Right ventricle myocardium inferior (tissue), 1 donor: ENCODE results near the gene CLCA4. TPM values are rescaled to one million over a fixed set of nuclear protein-coding genes. Genes with fewer than 3 reads are reported as not detected.

Experiments used
- ATAC-seq: fragments of 200-7000 bp; cut with Tn5 transposase; one replicate; pipeline ENCODE4 v1.9.1; 2020; ENCODE audit warnings: mild to moderate bottlenecking, moderate library complexity
- DNase-seq: peaks from one replicate; pipeline ENCODE4 v3.0.0; 2021; ENCODE audit errors: missing footprints
- intact Hi-C: fragments of 100-400 bp; cut with DNase I; formaldehyde crosslinking; loops from one replicate; pipeline ENCODE4 v1.11.0; 2022
- total RNA-seq: library from RNA; stranded (reverse); fragmentation: NEBNext Ultra II Directional; extraction: Animal tissue kit (Norgen Biotek cat#: 25700); gene quantifications from one replicate; pipeline ENCODE4 v1.2.1, GENCODE V29; 2021
- donor health status: DM: no; HTN: yes; CAD: no; lungs with severe emphysema.

The CLCA4 gene
- total RNA-seq, 1 donor from 2014 or later, result not detected

- DNase-seq, result no peak
- intact Hi-C loops, result no loop called here
Observed at GRCh38 chr1:86520789-86521521, 25.9 kb upstream of the CLCA4 start.

GRCh38 chr1:86521522-86521891, 25.4 kb upstream of the CLCA4 start:
- ATAC-seq, result no peak
- intact Hi-C loops, result no loop called here
- no peak for DNase-seq

More at GRCh38 chr1:86520789-86521521, 25.9 kb upstream of the CLCA4 start:
- no peak for ATAC-seq

GRCh38 chr1:86522240-86522639, 24.6 kb upstream of the CLCA4 start:
- intact Hi-C loops, result no loop called here

GRCh38 chr1:86523670-86524354, 23.1 kb upstream of the CLCA4 start:
- DNase-seq, result no peak
- ATAC-seq, result no peak
- intact Hi-C loops, result no loop called here

More at GRCh38 chr1:86522240-86522639, 24.6 kb upstream of the CLCA4 start:
- DNase-seq, result no peak
- ATAC-seq, result no peak

GRCh38 chr1:86527306-86527705, 19.6 kb upstream of the CLCA4 start:
- intact Hi-C loops, result no loop called here
- no peak for DNase-seq
- ATAC-seq, result no peak

- no peak for DNase-seq
- intact Hi-C loops, result no loop called here
- no peak for ATAC-seq
Observed at GRCh38 chr1:86530211-86530845, 16.6 kb upstream of the CLCA4 start.

GRCh38 chr1:86537928-86538695, 8.8 kb upstream of the CLCA4 start:
- ATAC-seq (no peak), DNase-seq (no peak)
- intact Hi-C loops, result no loop called here

- intact Hi-C loops, result no loop called here
- ATAC-seq, result no peak
Observed at GRCh38 chr1:86538775-86539174, 8.1 kb upstream of the CLCA4 start.

GRCh38 chr1:86541859-86542258, 5.0 kb upstream of the CLCA4 start:
- intact Hi-C loops, result no loop called here
- ATAC-seq, result no peak
- DNase-seq, result no peak

More at GRCh38 chr1:86538775-86539174, 8.1 kb upstream of the CLCA4 start:
- DNase-seq, result no peak

- ATAC-seq (no peak), DNase-seq (no peak)
- intact Hi-C loops, result no loop called here
Observed at GRCh38 chr1:86542631-86543030, 4.2 kb upstream of the CLCA4 start.

GRCh38 chr1:86548839-86549238, 2.0 kb downstream of the CLCA4 start:
- ATAC-seq, result no peak
- no peak for DNase-seq
- intact Hi-C loops, result no loop called here

GRCh38 chr1:86551305-86551704, 4.4 kb downstream of the CLCA4 start:
- intact Hi-C loops, result no loop called here
- ATAC-seq (no peak), DNase-seq (no peak)

- DNase-seq, result no peak
- intact Hi-C loops, result no loop called here
- ATAC-seq, result no peak
Observed at GRCh38 chr1:86552376-86552775, 5.5 kb downstream of the CLCA4 start.

- intact Hi-C loops, result no loop called here
- ATAC-seq (no peak), DNase-seq (no peak)
Observed at GRCh38 chr1:86557739-86558138, 10.9 kb downstream of the CLCA4 start.

- intact Hi-C loops, result no loop called here
- no peak for ATAC-seq
- DNase-seq, result no peak
Observed at GRCh38 chr1:86563849-86564248, 17.0 kb downstream of the CLCA4 start.

GRCh38 chr1:86567341-86567740, 20.5 kb downstream of the CLCA4 start:
- no peak for ATAC-seq
- DNase-seq, result no peak
- intact Hi-C loops, result no loop called here

- no peak for ATAC-seq
- intact Hi-C loops, result no loop called here
- no peak for DNase-seq
Observed at GRCh38 chr1:86567878-86568277, 21.0 kb downstream of the CLCA4 start.

- DNase-seq (no peak), ATAC-seq (no peak)
- intact Hi-C loops, result no loop called here
Observed at GRCh38 chr1:86573763-86574484, 27.0 kb downstream of the CLCA4 start.

- DNase-seq, result no peak
- intact Hi-C loops, result no loop called here
- ATAC-seq, result no peak
Observed at GRCh38 chr1:86581231-86581630, 34.4 kb downstream of the CLCA4 start.
